Activated naive CD4-positive, alpha-beta T cell treated with Interleukin-2 at 50 U/mL for 16 hours (primary cell): ENCODE results near the gene DAB2IP.

ENCODE experiments used
- DNase-seq: peaks from one replicate; pipeline ENCODE4 v3.0.0-alpha.2; 2020

Gene DAB2IP

GRCh38 chr9:121667214-121667613 is 15.8 kb downstream of the DAB2IP start:
- no peak for DNase-seq

DNA sequence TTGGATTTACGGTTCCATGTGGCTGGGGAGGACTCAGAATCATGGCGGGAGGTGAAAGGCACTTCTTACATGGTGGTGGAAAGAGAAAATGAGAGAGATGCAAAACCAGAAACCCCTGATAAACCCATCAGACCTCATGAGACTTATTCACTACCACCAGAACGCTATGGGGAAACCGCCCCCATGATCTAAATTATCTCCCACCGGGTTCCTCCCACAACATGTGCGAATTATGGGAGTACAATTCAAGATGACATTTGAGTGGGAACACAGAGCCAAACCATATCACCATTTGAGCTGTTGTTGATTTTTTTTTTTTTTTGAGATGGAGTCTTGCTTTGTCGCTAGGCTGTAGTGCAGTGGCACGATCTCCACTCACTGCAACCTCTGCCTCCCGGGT is 16.5 kb downstream of the DAB2IP start:
- DNase-seq: no peak

DNA sequence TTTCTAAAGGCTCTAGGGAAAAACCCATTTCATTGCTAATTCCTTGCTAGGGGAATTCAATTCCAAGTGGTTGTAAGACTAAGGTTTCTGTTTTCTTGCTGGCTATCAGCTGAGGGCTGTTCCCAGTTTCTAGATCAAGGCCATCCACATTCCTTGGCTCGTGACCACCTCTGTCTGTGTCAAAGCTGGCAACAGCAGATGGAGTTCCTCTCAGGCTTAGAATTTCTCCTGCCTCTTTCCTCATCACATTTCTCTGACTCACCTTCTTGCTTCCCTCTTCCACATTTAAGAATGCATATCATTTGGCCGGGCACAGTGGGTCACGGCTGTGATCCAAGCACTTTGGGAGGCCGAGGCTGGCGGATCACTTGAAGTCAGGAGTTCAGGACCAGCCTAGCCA is 19.0 kb downstream of the DAB2IP start:
- DNase-seq: no peak

DNA sequence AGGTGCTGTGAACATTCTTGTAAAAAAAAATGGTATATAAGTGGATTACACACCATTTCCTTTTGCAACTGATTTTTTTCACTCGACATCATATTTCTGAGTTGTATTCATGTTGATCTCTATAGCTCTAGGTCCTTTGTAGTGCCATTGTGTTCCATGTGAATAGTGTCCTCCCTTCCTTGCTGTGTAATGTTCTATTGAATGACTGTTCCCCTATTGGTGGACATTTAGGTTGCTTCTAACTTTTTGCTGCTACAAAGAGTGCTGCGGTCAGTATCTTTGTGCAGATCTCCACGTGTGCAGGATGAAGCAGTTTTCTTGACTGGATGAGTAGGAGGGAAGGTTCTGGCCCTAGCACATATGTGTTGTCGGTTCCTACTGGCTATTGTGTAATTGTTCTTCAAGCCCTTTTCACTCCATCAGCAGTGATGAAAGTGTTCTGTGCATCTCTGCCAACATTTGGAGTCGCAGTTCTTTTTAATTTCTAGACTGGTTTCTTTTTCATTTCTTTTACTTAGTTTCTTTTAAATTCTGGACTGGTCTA is 20.2 kb downstream of the DAB2IP start:
- DNase-seq: no peak

DNA sequence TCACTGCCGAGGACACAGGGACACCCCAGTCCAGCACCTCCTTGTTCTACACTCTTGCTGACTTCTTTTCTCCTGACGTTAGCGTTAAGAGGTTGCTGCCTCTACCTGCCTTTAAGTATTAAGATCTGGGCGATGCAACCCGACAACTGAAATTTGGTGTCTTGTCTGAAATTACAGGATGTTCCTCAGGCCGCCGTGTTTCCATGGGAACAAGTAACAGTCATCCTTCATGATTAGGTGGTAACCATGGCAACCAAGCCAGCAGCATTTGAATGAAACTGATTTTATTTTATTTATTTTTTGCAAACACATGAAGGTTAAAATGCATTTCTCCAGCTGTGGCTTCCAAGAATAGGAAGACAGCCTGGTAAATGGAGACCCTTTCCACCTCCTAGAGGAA is 20.8 kb downstream of the DAB2IP start:
- no peak for DNase-seq

- DNase-seq: no peak
Measured at GRCh38 chr9:121672986-121673385, 21.6 kb downstream of the DAB2IP start.

- DNase-seq: no peak
Measured at GRCh38 chr9:121673576-121673975, 22.1 kb downstream of the DAB2IP start.

GRCh38 chr9:121674017-121674416 is 22.6 kb downstream of the DAB2IP start:
- DNase-seq: no peak

DNA sequence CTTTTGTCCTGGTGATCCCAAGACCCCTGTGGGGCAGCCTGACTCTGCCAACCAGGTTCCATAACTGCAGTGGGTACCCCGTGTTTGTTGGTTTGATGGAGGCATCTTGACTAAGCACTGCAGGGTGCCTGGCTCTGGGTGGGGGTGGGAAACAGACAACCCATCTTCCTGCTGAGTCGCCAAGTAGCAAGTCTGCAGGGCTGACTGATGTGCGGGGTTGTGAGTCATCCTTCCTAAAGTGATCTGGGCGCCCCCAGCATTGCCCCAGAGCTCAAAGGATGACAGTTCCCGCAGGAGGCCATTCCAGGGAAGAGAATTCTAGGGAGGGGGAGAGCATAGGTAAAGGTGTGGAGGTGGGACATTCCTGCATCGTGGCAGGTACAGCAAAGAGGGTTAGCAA is 23.5 kb downstream of the DAB2IP start:
- no peak for DNase-seq

- DNase-seq: no peak
Measured at GRCh38 chr9:121675381-121675780, 23.9 kb downstream of the DAB2IP start.

DNA sequence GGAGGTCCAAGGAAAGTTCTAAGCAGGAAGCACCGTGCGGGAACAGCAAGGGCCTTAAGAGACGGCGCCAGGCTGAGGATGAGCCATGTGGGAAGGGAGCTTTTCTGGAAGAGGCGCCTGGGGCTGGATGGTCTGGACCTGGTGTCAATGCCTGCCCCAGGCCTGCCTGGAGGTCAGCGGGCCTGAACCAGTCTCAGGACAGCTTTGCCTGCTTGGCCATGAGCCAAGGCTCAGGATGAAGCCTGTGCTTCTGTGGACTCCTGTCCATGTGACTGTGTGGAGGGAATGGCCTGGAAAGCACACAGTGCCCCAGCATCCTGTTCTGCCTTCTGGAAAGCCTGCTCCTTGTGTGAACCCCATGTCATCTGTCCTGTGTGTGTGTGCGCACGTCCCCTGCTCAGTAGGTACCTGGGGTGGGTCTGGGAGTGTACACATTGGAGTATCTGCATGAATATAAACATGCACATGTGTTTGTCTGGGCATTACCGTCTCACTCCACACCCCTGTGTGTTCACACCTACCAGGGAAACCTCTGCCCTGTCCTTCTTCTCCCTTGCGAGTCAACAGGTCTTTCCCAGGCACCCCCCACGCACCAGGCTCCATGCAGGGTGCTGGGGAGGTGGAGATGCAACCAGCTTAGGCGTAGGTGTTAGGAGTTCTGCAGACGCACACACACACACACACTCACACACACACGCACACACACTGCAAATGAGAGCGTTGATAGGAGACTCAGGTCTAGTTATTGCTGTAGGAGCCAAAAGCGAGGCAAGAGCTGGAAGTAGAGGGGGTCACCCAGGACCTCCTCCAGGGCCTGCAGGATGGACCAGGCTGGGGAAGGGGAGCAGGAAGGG is 24.8 kb downstream of the DAB2IP start:
- DNase-seq: no peak

GRCh38 chr9:121676926-121677325 is 25.5 kb downstream of the DAB2IP start:
- no peak for DNase-seq

DNA sequence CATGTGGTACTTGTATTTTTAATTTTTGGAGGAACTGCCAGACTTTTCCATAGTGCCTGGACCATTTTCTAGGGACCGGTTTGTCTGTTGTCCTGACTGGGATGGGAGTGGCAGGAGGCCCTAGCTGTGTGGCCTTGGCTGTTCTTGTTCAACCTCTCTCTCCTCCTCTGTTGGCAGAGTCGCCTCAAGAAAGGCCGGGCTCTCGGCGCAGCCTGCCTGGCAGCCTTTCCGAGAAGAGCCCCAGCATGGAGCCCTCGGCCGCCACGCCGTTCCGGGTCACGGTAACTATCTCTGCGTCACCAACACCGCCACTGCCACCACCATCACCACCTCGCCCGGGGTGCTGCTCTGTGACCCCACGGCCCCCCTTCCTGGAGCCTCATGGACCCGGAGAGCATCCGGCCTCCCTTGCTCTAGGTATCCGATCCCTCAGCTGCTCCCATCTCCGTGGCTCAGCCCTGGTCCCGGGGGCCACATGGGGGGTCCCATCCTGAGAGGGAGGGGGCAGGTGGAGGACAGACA is 27.1 kb downstream of the DAB2IP start:
- DNase-seq: no peak

DNA sequence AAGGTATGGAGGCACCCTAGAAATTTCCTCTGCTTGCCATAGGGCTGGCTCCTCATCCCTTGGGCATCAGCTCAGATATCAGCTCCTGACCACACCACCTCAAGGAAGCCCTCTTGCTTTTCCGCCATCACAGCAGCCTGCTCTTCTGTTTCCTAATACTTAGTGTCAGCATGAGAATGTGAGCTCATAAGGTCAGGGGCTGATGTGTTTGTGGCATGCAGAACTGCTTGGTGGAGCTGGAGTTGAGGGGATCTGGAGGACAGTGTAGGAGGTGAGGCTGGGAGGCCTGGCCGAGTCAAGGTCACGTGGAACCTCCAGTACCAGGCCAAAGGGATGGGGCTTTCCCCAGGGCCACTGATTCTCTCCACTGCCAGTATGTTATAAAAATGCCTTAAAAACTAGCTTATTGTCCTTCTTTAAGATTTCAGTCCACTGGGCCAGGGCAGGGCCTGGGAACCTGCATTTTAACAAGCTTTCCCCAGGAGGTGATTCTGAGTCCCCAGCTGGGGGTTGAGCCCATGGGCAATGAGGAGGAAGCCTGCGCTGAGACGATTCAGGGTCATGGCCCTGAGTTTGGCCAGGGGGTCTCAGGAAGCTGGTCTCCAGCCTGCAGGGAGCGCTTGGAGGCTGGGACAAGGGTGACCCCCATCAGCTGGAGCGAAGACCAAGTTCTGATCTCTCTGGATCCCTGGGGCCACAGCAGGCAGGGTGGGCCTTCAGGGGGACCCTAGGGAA is 28.6 kb downstream of the DAB2IP start:
- no peak for DNase-seq

GRCh38 chr9:121681404-121681803 is 30.0 kb downstream of the DAB2IP start:
- DNase-seq: no peak

GRCh38 chr9:121682201-121682600 is 30.8 kb downstream of the DAB2IP start:
- DNase-seq: no peak

DNA sequence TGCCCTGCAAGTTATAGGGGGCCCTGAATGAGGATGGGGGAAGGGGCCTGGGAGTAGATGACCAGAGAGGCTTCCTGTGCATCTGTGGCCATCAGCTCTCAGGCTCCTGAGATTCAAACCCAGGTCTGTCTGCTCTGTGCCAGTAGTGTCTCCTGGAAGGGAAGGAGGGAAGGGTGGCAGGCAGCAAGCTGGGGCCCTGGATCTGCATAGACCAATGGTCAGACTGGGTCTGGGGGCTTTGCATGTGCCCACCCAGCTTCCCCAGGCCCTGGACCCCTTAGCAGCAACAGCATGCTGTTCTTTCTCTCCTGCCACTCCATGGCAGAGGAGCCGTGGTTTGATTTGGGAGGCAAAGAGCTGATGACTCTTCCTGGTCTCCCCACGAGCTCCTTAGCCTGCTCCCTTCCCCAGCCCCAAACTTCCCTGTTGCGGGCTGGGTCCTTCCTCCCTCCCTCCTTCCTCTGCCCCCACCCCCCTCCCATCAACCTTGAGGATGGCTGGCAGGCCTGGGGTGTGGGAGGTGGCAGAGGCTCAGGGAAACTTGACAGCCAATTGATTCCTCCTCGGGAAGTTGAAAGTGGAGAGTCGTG is 31.6 kb downstream of the DAB2IP start:
- no peak for DNase-seq

GRCh38 chr9:121683652-121684051 is 32.2 kb downstream of the DAB2IP start:
- DNase-seq: no peak

DNA sequence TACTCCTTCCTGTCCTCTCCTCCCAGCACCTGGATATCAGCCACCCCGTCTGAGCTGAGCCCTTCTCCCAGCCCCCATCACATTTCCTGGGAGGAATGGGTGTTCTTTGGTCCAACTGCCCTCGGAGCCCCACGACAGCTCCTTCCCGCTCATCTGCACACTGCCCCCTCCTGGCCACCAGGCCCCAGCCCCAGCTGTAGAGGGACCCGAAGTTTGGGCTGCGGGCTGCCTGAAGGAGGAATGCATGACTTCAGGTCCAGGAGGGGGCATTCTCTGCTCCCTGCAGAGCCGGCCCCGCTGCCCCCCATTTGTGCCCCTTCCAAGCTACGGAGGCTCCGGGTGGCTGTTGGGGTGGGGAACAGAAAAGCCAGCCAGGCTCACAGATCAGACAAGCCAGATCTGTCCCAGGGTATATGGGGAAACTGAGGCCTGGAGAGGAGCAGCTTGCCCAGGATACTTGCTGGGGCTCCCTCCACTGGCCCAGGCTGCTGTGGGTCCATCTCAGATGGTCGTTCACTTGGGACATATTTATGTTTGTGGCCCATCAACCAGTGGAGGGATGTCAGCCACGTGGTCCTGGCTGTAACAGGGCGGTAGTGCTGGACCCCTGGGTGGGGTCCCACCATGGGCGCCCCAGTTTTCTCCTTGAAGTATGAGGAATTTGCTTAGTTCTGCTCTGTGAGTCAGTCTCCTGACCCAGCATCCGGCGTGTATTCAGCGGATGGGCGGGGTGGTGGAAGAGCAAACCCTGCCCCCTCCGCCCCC is 33.1 kb downstream of the DAB2IP start:
- DNase-seq: no peak

- no peak for DNase-seq
Measured at GRCh38 chr9:121685146-121685794, 33.8 kb downstream of the DAB2IP start.

GRCh38 chr9:121685795-121686377 is 34.5 kb downstream of the DAB2IP start:
- no peak for DNase-seq
